ENCODE measurements around the gene DKK3. TPM values are rescaled to one million over a fixed set of nuclear protein-coding genes. Genes with fewer than 3 reads are reported as not detected.

Gene DKK3
- total RNA-seq, 1 donor from 2014 or later = 287 TPM

GRCh38 chr11:12031856-12032544, 23.6 kb upstream of the DKK3 start:
- no peak for DNase-seq (ENCODE audit: low read depth, low spot score)

GRCh38 chr11:12029738-12030363, 21.4 kb upstream of the DKK3 start:
- no peak for DNase-seq (ENCODE audit: low read depth, low spot score)

- no peak for DNase-seq (ENCODE audit: low read depth, low spot score)
Measured at GRCh38 chr11:12029119-12029518, 20.7 kb upstream of the DKK3 start.

- DNase-seq (ENCODE audit: low read depth, low spot score) = no peak
Measured at GRCh38 chr11:12028303-12028702, 19.9 kb upstream of the DKK3 start.

- DNase-seq (ENCODE audit: low read depth, low spot score) = no peak
Measured at GRCh38 chr11:12026331-12027211, 18.1 kb upstream of the DKK3 start.

- DNase-seq (ENCODE audit: low read depth, low spot score) = no peak
Measured at GRCh38 chr11:12024254-12024926, 16.0 kb upstream of the DKK3 start.

GRCh38 chr11:12023015-12023414, 14.6 kb upstream of the DKK3 start:
- DNase-seq (ENCODE audit: low read depth, low spot score) = no peak

- no peak for DNase-seq (ENCODE audit: low read depth, low spot score)
Measured at GRCh38 chr11:12020546-12020945, 12.1 kb upstream of the DKK3 start.

- DNase-seq (ENCODE audit: low read depth, low spot score) = no peak
Measured at GRCh38 chr11:12019866-12020416, 11.5 kb upstream of the DKK3 start.

GRCh38 chr11:12019337-12019736, 10.9 kb upstream of the DKK3 start:
- DNase-seq (ENCODE audit: low read depth, low spot score) = peak; percentile 48

- no peak for DNase-seq (ENCODE audit: low read depth, low spot score)
Measured at GRCh38 chr11:12017865-12018453, 9.5 kb upstream of the DKK3 start.

GRCh38 chr11:12017243-12017678, 8.8 kb upstream of the DKK3 start:
- peak; percentile 76 for DNase-seq (ENCODE audit: low read depth, low spot score)

GRCh38 chr11:12016246-12016645, 7.8 kb upstream of the DKK3 start:
- DNase-seq (ENCODE audit: low read depth, low spot score) = no peak

- no peak for DNase-seq (ENCODE audit: low read depth, low spot score)
Measured at GRCh38 chr11:12015486-12015885, 7.1 kb upstream of the DKK3 start.

- DNase-seq (ENCODE audit: low read depth, low spot score) = no peak
Measured at GRCh38 chr11:12013781-12014180, 5.4 kb upstream of the DKK3 start.

GRCh38 chr11:12009617-12010321, 1.3 kb upstream of the DKK3 start:
- no peak for DNase-seq (ENCODE audit: low read depth, low spot score)

GRCh38 chr11:12008790-12009616, 577 bp upstream of the DKK3 start:
- no peak for DNase-seq (ENCODE audit: low read depth, low spot score)

GRCh38 chr11:12007230-12007593, 1.2 kb downstream of the DKK3 start:
- DNase-seq (ENCODE audit: low read depth, low spot score) = no peak

- DNase-seq (ENCODE audit: low read depth, low spot score) = no peak
Measured at GRCh38 chr11:12006552-12007229, 1.7 kb downstream of the DKK3 start.

Measured in pulmonary artery endothelial cell (primary cell).